ENCODE measurements around the gene PRICKLE4.

- TF ChIP-seq CTCF (IDR thresholded peaks at IDR 0.05; ENCODE audit: poor library complexity) (no peak), EZH2 (IDR thresholded peaks at IDR 0.05; ENCODE audit: borderline replicate concordance) (no peak), EZH2phosphoT487 (IDR thresholded peaks at IDR 0.05; ENCODE audit: low read depth, severe bottlenecking, unreplicated experiment) (no peak)
Measured at GRCh38 chr6:41771058-41771983, 9.3 kb upstream of the PRICKLE4 start.
